PFSK-1 (cell line): ENCODE data around the gene EIF2S3.

Experiments
- FOXP2 ChIP-seq: optimal IDR thresholded peaks from 2 replicates; pipeline ENCODE3; 2011; ENCODE audit warnings: borderline replicate concordance, control low read depth, inconsistent platforms; ENCODE audit not compliant: insufficient read depth; ENCODE audit errors: extremely low read length, extremely low read depth
- POLR2AphosphoS5 ChIP-seq: IDR thresholded peaks from 2 replicates; pipeline ENCODE4 v1.6.1; 2012; ENCODE audit warnings: low read depth, mild to moderate bottlenecking, control low read depth, low read length, moderate library complexity
- SIN3A ChIP-seq: IDR thresholded peaks from 2 replicates; pipeline ENCODE4 v1.6.1; 2012; ENCODE audit warnings: mild to moderate bottlenecking, low read length, moderate library complexity, borderline replicate concordance; ENCODE audit not compliant: insufficient read depth
- TAF1 ChIP-seq: IDR thresholded peaks from 2 replicates; pipeline ENCODE4 v1.6.1; 2012; ENCODE audit warnings: low read length, control low read depth, borderline replicate concordance; ENCODE audit not compliant: insufficient read depth
- TF ChIP-seq, protein P1 (sequence below), 2 experiments: IDR thresholded peaks; 2 replicates each; pipeline versions ENCODE4 v1.6.1 to v1.8.0; 2011 to 2012; ENCODE audit warnings: low read depth in 2 of 2, low read length in 2 of 2, control low read depth in 1 of 2, inconsistent platforms in 1 of 2, mild to moderate bottlenecking in 1 of 2, moderate library complexity in 1 of 2; ENCODE audit not compliant: insufficient read depth in 1 of 2

EIF2S3 gene

DNA sequence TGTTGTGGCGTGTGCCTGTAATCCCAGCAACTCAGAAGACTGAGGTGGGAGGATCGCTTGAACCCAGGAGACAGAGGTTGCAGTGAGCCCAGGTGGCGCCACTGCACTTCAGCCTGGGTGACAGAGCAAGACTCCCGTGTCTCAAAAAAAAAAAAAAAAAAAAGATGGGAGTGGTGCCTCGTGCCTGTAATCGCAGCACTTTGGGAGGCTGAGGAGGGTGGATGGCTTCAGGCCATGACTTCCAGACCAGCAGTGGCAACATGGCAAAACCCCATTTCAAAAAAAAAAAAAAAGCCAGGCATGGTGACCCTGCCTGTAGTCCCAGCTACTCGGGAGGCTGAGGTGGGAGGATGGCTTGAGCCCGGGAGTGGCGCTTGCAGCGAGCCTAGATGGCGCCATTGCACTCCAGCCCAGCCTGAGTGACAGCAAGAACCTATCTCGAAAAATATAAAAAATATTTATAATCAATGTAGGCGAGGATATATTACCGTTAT lies 27.0 kb downstream of the EIF2S3 start:
- TF ChIP-seq SIN3A (no peak), TAF1 (no peak), POLR2AphosphoS5 (no peak)
- TF ChIP-seq, protein P1, sequence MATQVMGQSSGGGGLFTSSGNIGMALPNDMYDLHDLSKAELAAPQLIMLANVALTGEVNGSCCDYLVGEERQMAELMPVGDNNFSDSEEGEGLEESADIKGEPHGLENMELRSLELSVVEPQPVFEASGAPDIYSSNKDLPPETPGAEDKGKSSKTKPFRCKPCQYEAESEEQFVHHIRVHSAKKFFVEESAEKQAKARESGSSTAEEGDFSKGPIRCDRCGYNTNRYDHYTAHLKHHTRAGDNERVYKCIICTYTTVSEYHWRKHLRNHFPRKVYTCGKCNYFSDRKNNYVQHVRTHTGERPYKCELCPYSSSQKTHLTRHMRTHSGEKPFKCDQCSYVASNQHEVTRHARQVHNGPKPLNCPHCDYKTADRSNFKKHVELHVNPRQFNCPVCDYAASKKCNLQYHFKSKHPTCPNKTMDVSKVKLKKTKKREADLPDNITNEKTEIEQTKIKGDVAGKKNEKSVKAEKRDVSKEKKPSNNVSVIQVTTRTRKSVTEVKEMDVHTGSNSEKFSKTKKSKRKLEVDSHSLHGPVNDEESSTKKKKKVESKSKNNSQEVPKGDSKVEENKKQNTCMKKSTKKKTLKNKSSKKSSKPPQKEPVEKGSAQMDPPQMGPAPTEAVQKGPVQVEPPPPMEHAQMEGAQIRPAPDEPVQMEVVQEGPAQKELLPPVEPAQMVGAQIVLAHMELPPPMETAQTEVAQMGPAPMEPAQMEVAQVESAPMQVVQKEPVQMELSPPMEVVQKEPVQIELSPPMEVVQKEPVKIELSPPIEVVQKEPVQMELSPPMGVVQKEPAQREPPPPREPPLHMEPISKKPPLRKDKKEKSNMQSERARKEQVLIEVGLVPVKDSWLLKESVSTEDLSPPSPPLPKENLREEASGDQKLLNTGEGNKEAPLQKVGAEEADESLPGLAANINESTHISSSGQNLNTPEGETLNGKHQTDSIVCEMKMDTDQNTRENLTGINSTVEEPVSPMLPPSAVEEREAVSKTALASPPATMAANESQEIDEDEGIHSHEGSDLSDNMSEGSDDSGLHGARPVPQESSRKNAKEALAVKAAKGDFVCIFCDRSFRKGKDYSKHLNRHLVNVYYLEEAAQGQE (IDR thresholded peaks at IDR 0.05; ENCODE audit: insufficient read depth in 1 of 2, low read depth in 2 of 2, low read length in 2 of 2), result no peak

DNA sequence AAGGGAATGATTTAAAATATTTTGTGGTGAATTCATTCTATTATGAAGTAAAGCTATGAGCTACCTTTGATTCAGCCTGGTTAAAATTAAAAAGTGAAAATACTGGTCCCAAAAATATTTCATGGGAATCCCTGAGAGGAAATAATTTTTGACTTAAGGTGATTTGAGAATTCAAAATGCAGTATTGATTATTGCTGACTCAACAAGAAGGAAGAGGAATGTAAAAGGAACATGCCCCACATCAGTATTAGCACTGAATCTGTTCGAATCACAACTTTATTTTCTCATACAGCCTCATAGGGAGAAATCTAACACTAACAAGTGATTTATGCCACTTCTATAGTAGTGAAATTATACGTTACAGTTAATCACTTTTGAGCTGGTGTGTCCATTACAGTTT lies 27.7 kb downstream of the EIF2S3 start:
- TF ChIP-seq SIN3A, result no peak
- TF ChIP-seq POLR2AphosphoS5, result no peak
- TF ChIP-seq, protein P1 (IDR thresholded peaks at IDR 0.05; ENCODE audit: insufficient read depth in 1 of 2, low read depth in 2 of 2, low read length in 2 of 2), result no peak
- no peak for TF ChIP-seq TAF1
- TF ChIP-seq FOXP2, result no peak

DNA sequence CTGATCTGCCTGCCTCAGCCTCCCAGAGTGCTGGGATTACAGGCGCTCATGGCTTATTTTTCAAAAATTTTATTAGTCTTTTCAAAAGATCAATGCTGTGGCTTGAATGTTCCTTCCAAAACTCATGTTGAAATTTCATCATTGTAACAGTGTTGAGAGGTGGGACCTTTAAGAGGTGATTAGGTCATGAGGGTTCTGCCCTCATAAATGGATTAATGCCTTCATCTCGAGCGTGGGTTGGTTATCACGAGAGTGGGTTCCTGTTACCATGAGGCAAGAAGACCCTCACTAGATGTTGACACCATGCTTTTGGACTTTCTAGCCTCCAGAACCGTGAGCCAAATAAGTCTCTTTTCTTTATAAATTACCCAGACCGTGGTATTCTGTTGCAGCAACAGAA lies 30.3 kb downstream of the EIF2S3 start:
- TF ChIP-seq TAF1, result no peak
- no peak for TF ChIP-seq POLR2AphosphoS5
- TF ChIP-seq, protein P1 (IDR thresholded peaks at IDR 0.05; ENCODE audit: insufficient read depth in 1 of 2, low read depth in 2 of 2, low read length in 2 of 2), result no peak
- no peak for TF ChIP-seq SIN3A
- no peak for TF ChIP-seq FOXP2

DNA sequence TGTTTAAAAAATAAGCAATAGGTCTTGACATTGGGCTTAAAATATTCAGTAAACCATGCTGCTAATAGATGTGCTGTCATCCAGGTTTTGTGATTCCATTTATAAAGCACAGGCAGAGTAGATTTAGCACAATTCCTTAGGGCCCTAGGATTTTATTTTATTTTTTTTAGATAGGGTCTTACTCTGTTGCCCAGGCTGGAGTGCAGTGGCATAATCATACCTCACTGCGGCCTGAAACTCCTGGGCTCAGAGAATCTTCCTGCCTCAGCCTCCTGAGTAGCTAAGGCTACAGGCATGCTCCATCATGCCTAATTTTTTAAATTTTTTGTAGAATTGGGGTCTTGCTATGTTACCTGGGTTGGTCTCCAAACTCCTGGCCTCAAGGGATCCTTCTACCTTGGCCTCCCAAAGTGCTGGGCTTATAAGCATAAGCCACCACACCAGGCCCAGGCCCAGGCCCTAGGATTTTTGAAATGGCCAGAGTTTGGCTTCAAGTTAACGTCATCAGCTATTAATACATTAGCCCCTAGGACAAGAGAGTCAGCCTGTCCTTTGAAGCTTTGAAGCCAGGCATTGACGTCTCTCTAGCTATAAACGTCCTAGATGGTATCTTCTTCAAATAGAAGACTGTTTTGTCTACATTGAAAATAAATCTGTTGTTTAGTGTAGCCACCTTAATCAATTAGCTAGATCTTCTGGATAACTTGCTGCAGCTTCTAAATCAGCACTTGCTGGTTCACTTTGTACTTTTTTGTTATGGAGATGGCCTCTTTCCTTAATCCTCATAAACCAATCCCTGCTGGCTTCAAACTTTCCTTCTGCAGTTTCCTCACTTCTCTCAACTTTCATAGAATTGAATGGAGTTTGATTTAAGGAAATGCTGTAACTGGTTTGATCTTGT lies 35.8 kb downstream of the EIF2S3 start:
- TF ChIP-seq SIN3A (no peak), TAF1 (no peak)

DNA sequence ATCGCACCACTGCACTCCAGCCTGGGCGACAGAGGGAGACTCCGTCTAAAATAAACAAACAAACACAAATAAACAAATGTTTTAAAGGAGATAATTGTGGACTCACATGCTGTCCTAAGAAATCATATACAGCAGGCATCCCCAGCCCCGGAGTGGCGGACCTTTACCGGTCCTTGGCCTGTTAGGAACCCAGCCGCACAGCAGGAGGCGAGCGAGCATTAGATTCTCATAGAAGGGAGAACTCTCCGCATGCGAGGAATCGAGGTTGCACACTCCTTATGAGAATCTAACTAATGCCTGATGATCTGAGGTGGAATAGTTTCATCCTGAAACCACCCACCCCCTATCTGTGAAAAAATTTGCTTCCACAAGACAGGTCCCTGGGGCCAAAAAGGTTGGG lies 39.0 kb downstream of the EIF2S3 start:
- TF ChIP-seq FOXP2, result no peak
- TF ChIP-seq SIN3A, result no peak
- TF ChIP-seq, protein P1 (IDR thresholded peaks at IDR 0.05; ENCODE audit: insufficient read depth in 1 of 2, low read depth in 2 of 2, low read length in 2 of 2), result no peak
- no peak for TF ChIP-seq POLR2AphosphoS5
- TF ChIP-seq TAF1, result no peak
